ENCODE results near the gene MROH2A. TPM values are rescaled to one million over a fixed set of nuclear protein-coding genes. Genes with fewer than 3 reads are reported as not detected.

Gene MROH2A
- total and polyA plus RNA-seq, 4 experiments from 2014 or later = not detected

DNA sequence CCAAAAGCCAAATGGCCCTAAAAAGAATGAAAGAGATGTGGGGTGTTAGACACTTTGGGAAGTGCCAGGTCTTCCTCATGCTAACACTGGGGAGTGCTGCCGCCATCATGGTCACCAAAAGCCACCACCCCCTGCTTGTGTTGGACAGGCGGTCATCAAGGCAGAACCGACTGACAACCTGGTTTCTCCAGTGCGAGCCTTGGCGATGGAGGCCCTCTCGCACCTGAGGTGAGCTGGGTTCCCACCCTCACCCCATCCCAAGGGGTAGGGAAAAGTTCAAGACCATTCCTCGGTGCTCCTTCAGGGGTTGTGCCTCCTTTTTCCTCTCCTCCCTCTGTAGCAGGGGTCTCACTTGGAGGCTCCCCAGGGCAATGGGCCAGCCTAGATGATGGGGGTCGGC, 33.6 kb downstream of the MROH2A start:
- H3K4me3 ChIP-seq (ENCODE audit: low read length in 2 of 2) = no peak overlapping the region
- no peaks in the 10 kb centered on the region for H3K27me3 ChIP-seq (ENCODE audit: insufficient read depth, low read length)
- no peaks in the 10 kb centered on the region for H3K36me3 ChIP-seq (ENCODE audit: insufficient read depth, low read length)
- H3K27ac ChIP-seq (ENCODE audit: low read depth, low read length) = no peak overlapping the region
- no peak overlapping the region for H3K4me3 Mint-ChIP-seq
- H3K27ac Mint-ChIP-seq = no peak overlapping the region
- CTCF ChIA-PET (ENCODE audit: partially characterized antibody) = no interaction called here
- H3K4me1 ChIP-seq (ENCODE audit: insufficient read depth, low read length) = no peaks in the 10 kb centered on the region
- H3K27me3 Mint-ChIP-seq = peaks cover 6 to 9% of the 10 kb centered on the region in 2 donors
- intact Hi-C loops (cut with micrococcal nuclease) = no loop called here
- no peaks in the 10 kb centered on the region for H3K4me1 Mint-ChIP-seq
- POLR2A ChIA-PET (ENCODE audit: partially characterized antibody) = no interaction called here
- H3K9me3 ChIP-seq (ENCODE audit: control insufficient read depth in 1 of 2, low read length in 2 of 2) = no peaks in the 10 kb centered on the region
- no peaks in the 10 kb centered on the region for H3K9me3 Mint-ChIP-seq
- no peak for DNase-seq
- H3K36me3 Mint-ChIP-seq = no peaks in the 10 kb centered on the region

DNA sequence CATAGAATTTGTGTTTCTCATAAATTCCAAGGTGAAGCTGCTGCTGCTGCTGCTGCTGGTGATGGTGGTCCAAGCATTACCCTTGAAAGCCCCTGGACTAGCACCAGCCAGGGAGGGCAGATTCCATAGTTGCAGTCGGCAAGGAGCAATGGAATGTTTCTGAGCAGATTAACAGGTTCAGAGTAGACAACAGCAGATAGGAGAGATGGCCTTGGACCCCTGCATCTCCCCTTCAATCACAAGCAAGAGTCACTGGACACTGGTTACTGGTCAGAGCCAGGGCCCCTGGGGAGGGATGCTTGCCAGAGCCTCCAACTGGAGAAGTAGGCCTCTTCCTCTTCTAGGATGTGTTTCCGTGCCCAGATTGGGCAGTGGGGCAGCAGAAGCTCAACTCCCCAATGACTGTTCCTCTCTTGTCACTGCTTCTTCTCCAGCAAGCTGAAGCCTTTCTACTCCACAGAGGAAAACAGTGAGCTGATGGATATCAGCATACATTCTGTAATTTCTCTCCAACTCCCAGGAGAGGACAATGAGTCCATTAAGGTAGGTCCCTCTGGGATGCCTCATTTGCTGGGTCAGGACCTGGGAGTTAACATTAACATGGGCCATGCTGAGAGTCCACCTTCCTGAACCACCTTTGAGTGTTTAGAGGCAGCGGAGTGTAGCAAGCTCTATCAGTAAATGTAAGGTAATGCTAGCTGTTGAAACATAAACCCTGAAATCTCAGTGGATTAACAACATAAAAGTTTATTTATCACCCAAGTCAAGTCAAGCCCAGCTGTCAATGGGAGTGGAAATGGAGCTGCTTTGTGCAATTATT, 35.3 kb downstream of the MROH2A start:
- H3K27me3 ChIP-seq (ENCODE audit: insufficient read depth, low read length) = no peaks in the 10 kb centered on the region
- no peak overlapping the region for H3K4me3 Mint-ChIP-seq
- H3K36me3 ChIP-seq (ENCODE audit: insufficient read depth, low read length) = no peaks in the 10 kb centered on the region
- DNase-seq = no peak
- no peak overlapping the region for H3K27ac Mint-ChIP-seq
- H3K4me1 ChIP-seq (ENCODE audit: insufficient read depth, low read length) = no peaks in the 10 kb centered on the region
- POLR2A ChIA-PET (ENCODE audit: partially characterized antibody) = no interaction called here
- no peaks in the 10 kb centered on the region for H3K36me3 Mint-ChIP-seq
- no peaks in the 10 kb centered on the region for H3K4me1 Mint-ChIP-seq
- CTCF ChIA-PET (ENCODE audit: partially characterized antibody) = no interaction called here
- H3K9me3 Mint-ChIP-seq = no peaks in the 10 kb centered on the region
- no peak overlapping the region for H3K27ac ChIP-seq (ENCODE audit: low read depth, low read length)
- H3K27me3 Mint-ChIP-seq = peaks cover 6 to 13% of the 10 kb centered on the region in 2 donors
- H3K4me3 ChIP-seq (ENCODE audit: low read length in 2 of 2) = no peak overlapping the region
- H3K9me3 ChIP-seq (ENCODE audit: control insufficient read depth in 1 of 2, low read length in 2 of 2) = no peaks in the 10 kb centered on the region
- intact Hi-C loops (cut with micrococcal nuclease) = no loop called here

DNA sequence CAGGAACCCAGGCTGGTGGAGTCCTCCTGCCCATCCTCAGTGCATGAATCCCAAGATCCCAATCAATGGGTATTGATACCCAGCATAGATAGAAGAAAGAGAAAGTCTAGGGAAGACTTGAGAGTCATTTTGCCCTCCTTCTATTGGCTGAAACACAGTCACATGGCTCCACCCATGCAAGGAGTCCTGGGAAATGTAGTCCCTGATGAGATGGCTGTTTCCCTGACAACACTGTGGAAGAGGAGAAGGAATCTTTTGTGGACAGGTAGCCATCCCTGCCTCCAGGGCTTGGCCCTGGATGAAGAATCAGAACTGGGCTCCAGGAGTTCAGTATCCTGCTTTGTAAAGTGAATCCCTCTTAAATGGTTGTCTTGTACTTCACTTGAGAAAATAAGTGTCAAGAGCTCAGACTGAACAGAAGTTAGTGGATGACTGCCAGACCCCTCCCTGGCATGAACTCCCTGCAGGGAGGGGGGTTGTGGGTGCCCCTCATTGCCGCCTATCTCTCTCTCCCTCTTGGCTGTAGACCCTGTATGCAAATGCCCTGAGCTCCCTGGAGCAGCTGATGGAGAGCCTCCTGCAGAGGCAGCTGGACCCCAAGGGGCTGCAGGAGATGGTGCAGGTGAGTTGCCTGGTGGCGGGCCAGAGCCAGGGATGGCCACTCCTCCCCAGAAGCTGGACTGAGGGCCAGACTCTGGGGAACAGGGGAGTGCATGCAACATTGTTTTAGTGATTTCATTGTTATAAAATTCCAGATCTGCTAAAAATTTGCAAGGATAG, 36.1 kb downstream of the MROH2A start:
- no peak overlapping the region for H3K27ac ChIP-seq (ENCODE audit: low read depth, low read length)
- no peak for DNase-seq
- H3K27ac Mint-ChIP-seq = no peak overlapping the region
- peaks cover 2 to 13% of the 10 kb centered on the region in 2 donors for H3K27me3 Mint-ChIP-seq
- no peaks in the 10 kb centered on the region for H3K9me3 Mint-ChIP-seq
- no peaks in the 10 kb centered on the region for H3K9me3 ChIP-seq (ENCODE audit: control insufficient read depth in 1 of 2, low read length in 2 of 2)
- no peaks in the 10 kb centered on the region for H3K27me3 ChIP-seq (ENCODE audit: insufficient read depth, low read length)
- ChIA-PET POLR2A (ENCODE audit: partially characterized antibody) (no interaction called here), CTCF (ENCODE audit: partially characterized antibody) (no interaction called here)
- H3K36me3 ChIP-seq (ENCODE audit: insufficient read depth, low read length) = no peaks in the 10 kb centered on the region
- H3K4me1 Mint-ChIP-seq = no peaks in the 10 kb centered on the region
- intact Hi-C loops (cut with micrococcal nuclease) = no loop called here
- H3K4me3 Mint-ChIP-seq = no peak overlapping the region
- no peak overlapping the region for H3K4me3 ChIP-seq (ENCODE audit: low read length in 2 of 2)
- no peaks in the 10 kb centered on the region for H3K36me3 Mint-ChIP-seq
- H3K4me1 ChIP-seq (ENCODE audit: insufficient read depth, low read length) = no peaks in the 10 kb centered on the region

DNA sequence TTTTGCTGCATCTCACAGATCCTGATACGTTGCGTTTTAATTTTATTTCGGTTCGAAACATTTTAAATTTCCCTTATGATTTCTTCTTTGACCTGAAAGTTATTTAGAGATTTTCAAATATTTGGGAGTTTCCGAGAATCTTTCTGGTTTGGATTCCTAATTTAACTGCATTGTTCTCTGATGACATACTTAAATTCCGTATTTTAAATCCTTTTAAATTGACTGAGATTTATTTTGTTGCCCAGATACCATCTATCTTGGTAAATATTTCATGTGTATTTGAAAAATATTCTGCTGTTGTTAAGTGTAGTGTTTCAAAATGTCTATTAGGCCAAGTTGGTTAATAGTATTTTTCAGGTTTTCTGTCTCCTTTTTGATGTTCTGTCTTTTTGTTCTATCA, 37.7 kb downstream of the MROH2A start:
- H3K4me1 ChIP-seq (ENCODE audit: insufficient read depth, low read length) = no peaks in the 10 kb centered on the region
- intact Hi-C loops (cut with micrococcal nuclease) = no loop called here
- no peak for DNase-seq
- no peak overlapping the region for H3K27ac Mint-ChIP-seq
- H3K27me3 Mint-ChIP-seq = peaks cover 0 to 11% of the 10 kb centered on the region in 2 donors
- no peaks in the 10 kb centered on the region for H3K9me3 Mint-ChIP-seq
- H3K9me3 ChIP-seq (ENCODE audit: control insufficient read depth in 1 of 2, low read length in 2 of 2) = no peaks in the 10 kb centered on the region
- H3K4me1 Mint-ChIP-seq = no peaks in the 10 kb centered on the region
- no peak overlapping the region for H3K4me3 ChIP-seq (ENCODE audit: low read length in 2 of 2)
- H3K36me3 ChIP-seq (ENCODE audit: insufficient read depth, low read length) = no peaks in the 10 kb centered on the region
- POLR2A ChIA-PET (ENCODE audit: partially characterized antibody) = no interaction called here
- H3K27me3 ChIP-seq (ENCODE audit: insufficient read depth, low read length) = no peaks in the 10 kb centered on the region
- H3K36me3 Mint-ChIP-seq = no peaks in the 10 kb centered on the region
- no peak overlapping the region for H3K27ac ChIP-seq (ENCODE audit: low read depth, low read length)
- CTCF ChIA-PET (ENCODE audit: partially characterized antibody) = no interaction called here
- H3K4me3 Mint-ChIP-seq = no peak overlapping the region

DNA sequence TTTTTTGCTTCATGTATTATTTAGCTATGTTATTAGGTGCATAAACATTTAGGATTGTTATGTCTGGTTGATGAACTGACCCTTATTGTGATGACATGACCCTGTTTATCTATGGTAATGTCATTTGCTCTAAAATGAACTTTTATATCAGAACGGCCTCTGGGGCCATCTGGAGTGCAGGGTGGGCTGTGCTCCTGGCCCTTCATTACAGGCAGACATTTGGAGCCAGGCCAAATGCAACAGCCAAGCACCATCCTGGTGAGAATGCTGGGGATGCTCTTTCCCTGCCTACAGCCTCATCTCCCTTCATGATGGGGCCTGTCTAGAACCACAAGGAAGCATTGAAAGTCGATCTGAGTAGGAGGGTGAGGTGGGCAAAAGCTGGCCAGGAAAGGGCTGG, 38.2 kb downstream of the MROH2A start:
- ChIA-PET CTCF (ENCODE audit: partially characterized antibody) (no interaction called here), POLR2A (ENCODE audit: partially characterized antibody) (no interaction called here)
- H3K36me3 ChIP-seq (ENCODE audit: insufficient read depth, low read length) = no peaks in the 10 kb centered on the region
- Mint-ChIP-seq H3K4me1 (no peaks in the 10 kb centered on the region), H3K27me3 (peaks cover 0 to 11% of the 10 kb centered on the region in 2 donors), H3K36me3 (no peaks in the 10 kb centered on the region), H3K27ac (no peak overlapping the region), H3K4me3 (no peak overlapping the region), H3K9me3 (no peaks in the 10 kb centered on the region)
- no peak overlapping the region for H3K4me3 ChIP-seq (ENCODE audit: low read length in 2 of 2)
- DNase-seq = no peak
- no peak overlapping the region for H3K27ac ChIP-seq (ENCODE audit: low read depth, low read length)
- H3K27me3 ChIP-seq (ENCODE audit: insufficient read depth, low read length) = no peaks in the 10 kb centered on the region
- no peaks in the 10 kb centered on the region for H3K4me1 ChIP-seq (ENCODE audit: insufficient read depth, low read length)
- intact Hi-C loops (cut with micrococcal nuclease) = no loop called here
- no peaks in the 10 kb centered on the region for H3K9me3 ChIP-seq (ENCODE audit: control insufficient read depth in 1 of 2, low read length in 2 of 2)

DNA sequence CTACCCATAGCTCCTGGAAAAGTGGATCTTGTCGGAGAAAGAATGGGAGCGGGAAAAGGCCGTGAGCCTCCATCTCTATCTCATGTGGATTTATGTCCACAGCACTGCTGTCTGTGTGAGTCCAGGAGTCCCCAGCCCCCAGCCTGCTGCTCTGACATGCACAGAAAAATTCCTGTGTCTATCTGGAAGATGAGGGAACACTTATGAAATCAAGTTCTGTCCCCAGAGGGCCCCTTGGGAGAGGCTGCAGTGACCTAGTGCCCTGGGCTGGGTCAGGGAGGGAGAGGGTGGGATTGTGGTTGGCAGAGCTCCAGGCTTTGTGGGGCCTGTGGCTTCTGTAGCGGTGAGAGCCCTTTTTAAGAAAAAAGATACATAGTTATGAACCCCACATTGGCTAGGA, 38.6 kb downstream of the MROH2A start:
- no peaks in the 10 kb centered on the region for H3K36me3 Mint-ChIP-seq
- H3K4me1 Mint-ChIP-seq = no peaks in the 10 kb centered on the region
- no peaks in the 10 kb centered on the region for H3K9me3 ChIP-seq (ENCODE audit: control insufficient read depth in 1 of 2, low read length in 2 of 2)
- peaks cover 0 to 11% of the 10 kb centered on the region in 2 donors for H3K27me3 Mint-ChIP-seq
- DNase-seq = no peak
- no peak overlapping the region for H3K27ac ChIP-seq (ENCODE audit: low read depth, low read length)
- no peaks in the 10 kb centered on the region for H3K4me1 ChIP-seq (ENCODE audit: insufficient read depth, low read length)
- no peaks in the 10 kb centered on the region for H3K27me3 ChIP-seq (ENCODE audit: insufficient read depth, low read length)
- no peaks in the 10 kb centered on the region for H3K36me3 ChIP-seq (ENCODE audit: insufficient read depth, low read length)
- H3K4me3 ChIP-seq (ENCODE audit: low read length in 2 of 2) = no peak overlapping the region
- H3K9me3 Mint-ChIP-seq = no peaks in the 10 kb centered on the region
- no peak overlapping the region for H3K27ac Mint-ChIP-seq
- H3K4me3 Mint-ChIP-seq = no peak overlapping the region
- CTCF ChIA-PET (ENCODE audit: partially characterized antibody) = no interaction called here
- intact Hi-C loops (cut with micrococcal nuclease) = no loop called here
- POLR2A ChIA-PET (ENCODE audit: partially characterized antibody) = no interaction called here

DNA sequence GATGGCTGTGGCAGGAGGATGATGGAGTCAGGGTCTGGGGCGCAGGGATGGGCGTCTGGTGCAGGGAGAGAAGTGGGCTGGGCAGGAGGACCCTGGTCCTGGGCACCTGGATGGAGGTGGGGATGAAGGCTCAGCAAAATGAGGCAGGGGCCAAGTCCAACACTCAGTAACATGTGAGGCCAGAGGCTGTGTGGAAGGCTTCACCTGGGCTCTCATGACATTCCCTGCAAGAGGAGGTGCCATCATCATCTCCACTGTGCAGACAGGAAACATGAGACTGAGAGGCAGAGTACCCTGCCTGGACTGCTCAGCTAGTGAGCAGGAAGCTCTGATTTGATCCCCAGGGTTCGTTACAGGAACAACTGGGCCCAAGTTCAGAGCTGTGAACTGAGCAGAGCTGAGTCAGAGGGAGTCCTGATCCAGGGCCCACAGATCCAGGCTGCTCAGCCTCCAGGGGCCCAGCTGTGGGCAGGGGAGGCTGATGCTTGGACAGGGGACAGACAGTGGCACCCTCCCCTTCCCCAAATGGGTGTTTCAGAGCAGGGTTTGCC, 39.3 kb downstream of the MROH2A start:
- intact Hi-C loops (cut with micrococcal nuclease) = no loop called here
- Mint-ChIP-seq H3K36me3 (no peaks in the 10 kb centered on the region), H3K4me1 (no peaks in the 10 kb centered on the region), H3K9me3 (no peaks in the 10 kb centered on the region), H3K27me3 (peaks cover 0 to 11% of the 10 kb centered on the region in 2 donors), H3K27ac (peak overlapping the region in 1 of 7 donors; percentile 74), H3K4me3 (no peak overlapping the region)
- Histone ChIP-seq H3K27me3 (ENCODE audit: insufficient read depth, low read length) (no peaks in the 10 kb centered on the region), H3K36me3 (ENCODE audit: insufficient read depth, low read length) (no peaks in the 10 kb centered on the region), H3K9me3 (ENCODE audit: control insufficient read depth in 1 of 2, low read length in 2 of 2) (no peaks in the 10 kb centered on the region), H3K27ac (ENCODE audit: low read depth, low read length) (no peak overlapping the region), H3K4me1 (ENCODE audit: insufficient read depth, low read length) (no peaks in the 10 kb centered on the region), H3K4me3 (ENCODE audit: low read length in 2 of 2) (no peak overlapping the region)
- ChIA-PET POLR2A (ENCODE audit: partially characterized antibody) (no interaction called here), CTCF (ENCODE audit: partially characterized antibody) (no interaction called here)
- no peak for DNase-seq
